Measurements from ENCODE around the gene AGGF1.

- TF ChIP-seq CTCF (conservative IDR thresholded peaks at IDR 0.05) (no peak), ZFX (IDR thresholded peaks at IDR 0.05) (no peak)
These were observed 16.3 kb downstream of the AGGF1 start for GRCh38 chr5:77046416-77047073.

Data from C4-2B (cell line).